22Rv1 (cell line): ENCODE data around the gene OBI1.

Experiments used
- CTCF ChIP-seq: fragments of 450-650 bp; IDR thresholded peaks from 2 replicates; pipeline ENCODE4 v1.5.1; 2017; ENCODE audit warnings: mild to moderate bottlenecking
- ZFX ChIP-seq: fragments of 450-650 bp; IDR thresholded peaks from 2 replicates; pipeline ENCODE4 v1.6.1; 2017; ENCODE audit warnings: antibody characterized with exemption, borderline replicate concordance

GRCh38 chr13:78680576-78681350, 21.8 kb upstream of the OBI1 start:
- TF ChIP-seq CTCF: no peak
- TF ChIP-seq ZFX: no peak
